IPS-18a (cell line): Measurements from ENCODE around the gene TMEM233.
A peak's percentile ranks its signal among the peaks of the same experiment; 100 is the strongest.

ENCODE experiments used
- H3K27ac ChIP-seq: one replicate; pipeline ENCODE4 v1.5.1; 2013; ENCODE audit warnings: low read length
- H3K27me3 ChIP-seq: one replicate; pipeline ENCODE4 v1.6.1; 2013; ENCODE audit warnings: mild to moderate bottlenecking, low read length; ENCODE audit not compliant: control insufficient read depth, insufficient read depth
- H3K36me3 ChIP-seq: one replicate; pipeline ENCODE4 v1.6.1; 2013; ENCODE audit warnings: low read depth, low read length; ENCODE audit not compliant: control insufficient read depth
- H3K4me1 ChIP-seq: one replicate; pipeline ENCODE4 v1.6.1; 2013; ENCODE audit warnings: low read depth, low read length; ENCODE audit not compliant: control insufficient read depth
- H3K4me3 ChIP-seq: one replicate; pipeline ENCODE4 v1.5.1; 2013; ENCODE audit warnings: low read length
- H3K9ac ChIP-seq: one replicate; pipeline ENCODE4 v1.6.1; 2013; ENCODE audit warnings: mild to moderate bottlenecking, low read length, moderate library complexity
- H3K9me3 ChIP-seq: one replicate; pipeline ENCODE4 v1.6.1; 2013; ENCODE audit warnings: low read depth, low read length; ENCODE audit not compliant: control insufficient read depth

TMEM233 gene

GRCh38 chr12:119593578-119594398, at the start of gene TMEM233:
TMEM233 (plus strand) TSS chr12:119593774; CDS start chr12:119593849, 75 bp downstream.
- Histone ChIP-seq H3K27me3 (peaks cover 75% of the 10 kb centered on the region), H3K4me1 (peaks cover 3% of the 10 kb centered on the region), H3K9me3 (no peaks in the 10 kb centered on the region), H3K27ac (no peak within 1 kb of the TSS), H3K36me3 (no peaks in the 10 kb centered on the region), H3K4me3 (peak within 1 kb of the TSS; percentile 73), H3K9ac (no peak within 1 kb of the TSS)

GRCh38 chr12:119544765-119545625, 48.6 kb upstream of the TMEM233 start:
- Histone ChIP-seq H3K27ac (no peak overlapping the region), H3K36me3 (no peaks in the 10 kb centered on the region), H3K4me1 (no peaks in the 10 kb centered on the region), H3K9me3 (no peaks in the 10 kb centered on the region), H3K4me3 (no peak overlapping the region), H3K9ac (no peak overlapping the region), H3K27me3 (no peaks in the 10 kb centered on the region)

GRCh38 chr12:119546340-119546739, 47.2 kb upstream of the TMEM233 start:
- Histone ChIP-seq H3K4me1 (no peaks in the 10 kb centered on the region), H3K9ac (no peak overlapping the region), H3K27me3 (no peaks in the 10 kb centered on the region)

GRCh38 chr12:119547001-119547400, 46.6 kb upstream of the TMEM233 start:
- H3K4me3 ChIP-seq = no peak overlapping the region
- no peaks in the 10 kb centered on the region for H3K27me3 ChIP-seq
- no peak overlapping the region for H3K9ac ChIP-seq
- H3K9me3 ChIP-seq = no peaks in the 10 kb centered on the region
- no peaks in the 10 kb centered on the region for H3K4me1 ChIP-seq
- H3K36me3 ChIP-seq = no peaks in the 10 kb centered on the region
- no peak overlapping the region for H3K27ac ChIP-seq

More at GRCh38 chr12:119546340-119546739, 47.2 kb upstream of the TMEM233 start:
- Histone ChIP-seq H3K27ac (no peak overlapping the region), H3K9me3 (no peaks in the 10 kb centered on the region), H3K36me3 (no peaks in the 10 kb centered on the region), H3K4me3 (no peak overlapping the region)

GRCh38 chr12:119556854-119557253, 36.7 kb upstream of the TMEM233 start:
- no peaks in the 10 kb centered on the region for H3K9me3 ChIP-seq
- no peaks in the 10 kb centered on the region for H3K27me3 ChIP-seq
- no peaks in the 10 kb centered on the region for H3K4me1 ChIP-seq
- H3K27ac ChIP-seq = no peak overlapping the region
- no peak overlapping the region for H3K4me3 ChIP-seq
- H3K9ac ChIP-seq = no peak overlapping the region
- no peaks in the 10 kb centered on the region for H3K36me3 ChIP-seq

- H3K4me1 ChIP-seq = no peaks in the 10 kb centered on the region
- no peak overlapping the region for H3K4me3 ChIP-seq
- no peaks in the 10 kb centered on the region for H3K36me3 ChIP-seq
- H3K27ac ChIP-seq = no peak overlapping the region
- no peaks in the 10 kb centered on the region for H3K9me3 ChIP-seq
- no peak overlapping the region for H3K9ac ChIP-seq
- H3K27me3 ChIP-seq = no peaks in the 10 kb centered on the region
Observed at GRCh38 chr12:119565404-119565803, 28.2 kb upstream of the TMEM233 start.

GRCh38 chr12:119570771-119571170, 22.8 kb upstream of the TMEM233 start:
- no peak overlapping the region for H3K27ac ChIP-seq
- H3K9ac ChIP-seq = no peak overlapping the region
- H3K27me3 ChIP-seq = no peaks in the 10 kb centered on the region
- no peak overlapping the region for H3K4me3 ChIP-seq
- H3K9me3 ChIP-seq = no peaks in the 10 kb centered on the region
- H3K4me1 ChIP-seq = no peaks in the 10 kb centered on the region
- H3K36me3 ChIP-seq = no peaks in the 10 kb centered on the region

GRCh38 chr12:119573086-119573485, 20.5 kb upstream of the TMEM233 start:
- H3K9ac ChIP-seq = no peak overlapping the region
- no peak overlapping the region for H3K4me3 ChIP-seq
- H3K36me3 ChIP-seq = no peaks in the 10 kb centered on the region
- no peak overlapping the region for H3K27ac ChIP-seq
- no peaks in the 10 kb centered on the region for H3K27me3 ChIP-seq
- H3K9me3 ChIP-seq = no peaks in the 10 kb centered on the region
- no peaks in the 10 kb centered on the region for H3K4me1 ChIP-seq

- Histone ChIP-seq H3K9ac (no peak overlapping the region), H3K4me3 (no peak overlapping the region), H3K9me3 (no peaks in the 10 kb centered on the region), H3K27me3 (no peaks in the 10 kb centered on the region), H3K4me1 (no peaks in the 10 kb centered on the region), H3K36me3 (no peaks in the 10 kb centered on the region), H3K27ac (no peak overlapping the region)
Observed at GRCh38 chr12:119574255-119574654, 19.3 kb upstream of the TMEM233 start.

GRCh38 chr12:119576118-119576810, 17.3 kb upstream of the TMEM233 start:
- no peaks in the 10 kb centered on the region for H3K27me3 ChIP-seq
- no peak overlapping the region for H3K9ac ChIP-seq
- no peak overlapping the region for H3K4me3 ChIP-seq
- H3K9me3 ChIP-seq = no peaks in the 10 kb centered on the region
- no peaks in the 10 kb centered on the region for H3K4me1 ChIP-seq
- no peaks in the 10 kb centered on the region for H3K36me3 ChIP-seq
- H3K27ac ChIP-seq = no peak overlapping the region

- no peaks in the 10 kb centered on the region for H3K36me3 ChIP-seq
- H3K9ac ChIP-seq = no peak overlapping the region
- H3K4me3 ChIP-seq = no peak overlapping the region
- no peaks in the 10 kb centered on the region for H3K27me3 ChIP-seq
- no peak overlapping the region for H3K27ac ChIP-seq
- no peaks in the 10 kb centered on the region for H3K4me1 ChIP-seq
- H3K9me3 ChIP-seq = no peaks in the 10 kb centered on the region
Observed at GRCh38 chr12:119576915-119577314, 16.7 kb upstream of the TMEM233 start.
